GM12892 (cell line): ENCODE measurements around the gene APOD.

Experiments
- DNase-seq: peaks from one replicate; pipeline ENCODE4 v3.0.0; 2011; ENCODE audit not compliant: insufficient read length
- FAIRE-seq: peaks from 2 replicates; lab custom pipeline; 2011; peaks lifted over from hg19 to GRCh38; lab: Jason Lieb, UNC
- POLR2A ChIP-seq: IDR thresholded peaks from 2 replicates; pipeline ENCODE4 v1.6.1; 2011; ENCODE audit warnings: low read depth, low read length, control low read depth
- POLR2AphosphoS5 ChIP-seq: IDR thresholded peaks from 2 replicates; pipeline ENCODE4 v1.6.1; 2011; ENCODE audit warnings: low read depth, low read length, control low read depth
- TAF1 ChIP-seq: IDR thresholded peaks from 2 replicates; pipeline ENCODE4 v1.6.1; 2011; ENCODE audit warnings: low read depth, mild to moderate bottlenecking, control low read depth, low read length, borderline replicate concordance

APOD gene

GRCh38 chr3:195546130-195546560 lies 37.6 kb downstream of the APOD start:
- DNase-seq (no peak), FAIRE-seq (no peak)
- TF ChIP-seq TAF1 (no peak), POLR2AphosphoS5 (no peak), POLR2A (no peak)

DNA sequence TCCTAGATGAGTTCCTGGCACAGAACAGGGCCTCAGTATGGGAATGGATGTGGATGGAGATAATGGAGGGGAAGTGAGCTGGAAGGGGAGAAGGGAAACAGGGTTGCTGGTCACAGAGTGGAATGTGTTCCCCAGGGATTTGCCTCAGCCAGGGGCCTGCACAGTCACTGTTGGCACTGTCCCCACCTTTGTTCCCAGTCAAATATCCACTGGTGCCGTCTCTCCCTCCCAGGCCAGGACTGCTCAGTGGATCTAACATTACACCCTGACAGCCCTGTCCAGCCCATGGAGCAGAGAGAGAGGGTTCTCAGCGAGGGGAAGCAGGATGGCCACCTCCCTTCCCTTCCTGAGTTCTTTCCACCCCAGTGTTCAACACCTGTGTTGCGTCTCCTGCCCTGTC lies 39.1 kb downstream of the APOD start:
- no peak for TF ChIP-seq POLR2A
- no peak for TF ChIP-seq POLR2AphosphoS5
- TF ChIP-seq TAF1: no peak
- FAIRE-seq (no peak), DNase-seq (no peak)

DNA sequence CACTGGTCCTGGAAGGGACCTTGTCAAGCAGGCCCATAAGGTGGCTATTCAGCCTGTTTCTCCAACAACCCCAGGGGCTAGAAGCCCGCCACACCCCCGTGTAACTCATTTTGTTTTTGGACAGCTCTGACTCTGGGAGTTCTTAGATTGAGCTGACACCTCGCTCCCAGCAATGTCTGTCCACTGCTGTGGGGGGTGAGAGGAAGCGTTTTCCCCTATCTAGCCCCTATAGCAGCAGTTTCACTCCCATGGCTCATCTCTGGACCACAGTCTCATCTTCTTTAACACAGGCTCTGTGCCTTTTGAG lies 39.6 kb downstream of the APOD start:
- FAIRE-seq (no peak), DNase-seq (no peak)
- TF ChIP-seq TAF1 (no peak), POLR2AphosphoS5 (no peak), POLR2A (no peak)

- FAIRE-seq (no peak), DNase-seq (no peak)
- no peak for TF ChIP-seq TAF1
These were observed 40.1 kb downstream of the APOD start for GRCh38 chr3:195543500-195544229.

- TF ChIP-seq TAF1 (peak; percentile 81), POLR2A (peak; percentile 98), POLR2AphosphoS5 (peak; percentile 95)
- FAIRE-seq (peak; percentile 86), DNase-seq (peak; percentile 78)
These were observed 40.8 kb downstream of the APOD start, which contains the start of gene PPP1R2 for GRCh38 chr3:195542698-195543499. Gene PPP1R2 (minus strand): TSS chr3:195543325. CDS start chr3:195543025, 300 bp downstream.

- TF ChIP-seq POLR2AphosphoS5 (no peak), TAF1 (no peak), POLR2A (no peak)
- FAIRE-seq: peak; percentile 81
- no peak for DNase-seq
These were observed 41.4 kb downstream of the APOD start for GRCh38 chr3:195542316-195542697.

DNA sequence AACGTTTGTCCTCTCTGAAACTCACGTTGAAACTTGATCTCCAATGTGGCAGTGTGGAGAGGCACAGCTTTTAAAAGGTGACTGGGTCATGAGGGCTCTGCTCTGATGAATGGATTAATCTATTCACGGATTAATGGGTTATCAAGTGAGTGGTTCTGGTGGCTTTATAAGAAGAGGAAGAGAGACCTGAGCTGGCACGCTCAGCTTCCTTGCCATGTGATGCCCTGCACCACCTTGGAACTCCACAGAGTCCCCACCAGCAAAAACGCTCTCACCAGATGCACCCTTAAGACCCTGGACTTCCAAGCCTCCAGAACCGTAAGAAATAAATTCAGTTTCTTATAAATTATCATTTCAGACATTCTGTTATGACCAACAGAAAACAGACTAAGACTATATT lies 43.2 kb downstream of the APOD start:
- TF ChIP-seq TAF1: no peak
- no peak for TF ChIP-seq POLR2A
- TF ChIP-seq POLR2AphosphoS5: no peak
- no peak for DNase-seq
- no peak for FAIRE-seq

DNA sequence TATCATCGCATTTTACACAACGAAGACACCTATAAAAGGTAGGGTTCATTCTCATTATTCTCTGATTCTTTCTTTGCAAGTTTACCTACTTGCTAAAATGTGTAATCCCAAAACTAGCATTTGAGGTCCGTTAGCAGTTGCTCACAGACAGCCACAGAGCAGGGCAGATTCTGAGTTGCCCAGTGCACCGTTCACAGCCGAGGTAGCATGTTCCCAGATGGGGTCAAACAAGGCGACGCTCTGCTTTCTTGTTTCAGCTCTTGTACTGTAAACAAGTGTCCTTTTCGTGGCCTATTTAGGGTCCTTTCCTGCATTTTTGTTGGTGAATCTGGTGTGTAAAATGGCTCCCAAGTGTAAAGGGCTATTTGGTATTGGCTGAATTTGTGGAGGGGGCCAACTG lies 43.7 kb downstream of the APOD start:
- no peak for DNase-seq

GRCh38 chr3:195539479-195539878 lies 44.3 kb downstream of the APOD start:
- TF ChIP-seq POLR2AphosphoS5: no peak
- no peak for TF ChIP-seq POLR2A
- TF ChIP-seq TAF1: no peak
- FAIRE-seq (no peak), DNase-seq (no peak)

More for the DNA sequence above, 43.7 kb downstream of the APOD start:
- FAIRE-seq: peak; percentile 67
- TF ChIP-seq POLR2AphosphoS5: no peak
- TF ChIP-seq TAF1: no peak
- no peak for TF ChIP-seq POLR2A

DNA sequence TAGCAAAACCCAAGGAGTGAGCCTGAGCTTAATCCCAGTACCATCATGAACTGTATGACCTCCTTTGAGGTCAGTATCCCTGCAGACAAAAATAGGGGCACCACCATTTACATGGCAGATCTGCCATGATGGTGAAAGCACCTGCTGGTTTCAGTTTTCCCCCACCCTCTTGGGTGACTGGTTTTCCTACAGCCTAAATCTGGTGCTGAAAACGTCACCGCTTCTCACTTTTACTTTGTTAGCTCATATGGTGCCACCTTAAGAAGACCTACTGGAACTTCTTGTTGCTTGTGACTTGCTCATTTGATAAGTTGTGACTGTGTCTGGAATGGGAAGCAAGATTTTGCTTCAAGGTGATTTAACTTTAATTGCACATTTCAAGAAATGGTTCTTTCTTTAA lies 45.7 kb downstream of the APOD start:
- no peak for TF ChIP-seq POLR2A
- DNase-seq: no peak

DNA sequence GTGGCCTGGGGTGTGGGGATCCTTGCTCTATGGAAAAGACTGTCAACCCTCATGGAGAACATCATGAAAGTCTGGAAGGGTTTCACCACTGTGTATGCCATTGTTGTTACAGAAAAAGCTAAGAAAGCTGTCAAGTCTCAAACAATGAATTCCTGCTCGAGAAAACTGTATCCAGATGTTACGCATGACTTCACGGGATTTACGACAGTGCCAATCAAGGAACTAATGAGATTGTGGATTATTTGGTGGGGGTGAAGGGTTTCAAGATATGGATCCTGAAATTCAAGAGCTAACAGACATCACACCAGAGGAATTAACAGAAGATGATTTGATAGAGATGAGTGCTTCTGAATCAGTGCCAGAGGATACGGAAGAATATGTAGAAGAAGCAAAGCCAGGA lies 48.4 kb downstream of the APOD start:
- TF ChIP-seq POLR2AphosphoS5 (no peak), TAF1 (no peak), POLR2A (no peak)
- FAIRE-seq: no peak
- no peak for DNase-seq

More for the DNA sequence above, 45.7 kb downstream of the APOD start:
- peak; percentile 84 for FAIRE-seq

DNA sequence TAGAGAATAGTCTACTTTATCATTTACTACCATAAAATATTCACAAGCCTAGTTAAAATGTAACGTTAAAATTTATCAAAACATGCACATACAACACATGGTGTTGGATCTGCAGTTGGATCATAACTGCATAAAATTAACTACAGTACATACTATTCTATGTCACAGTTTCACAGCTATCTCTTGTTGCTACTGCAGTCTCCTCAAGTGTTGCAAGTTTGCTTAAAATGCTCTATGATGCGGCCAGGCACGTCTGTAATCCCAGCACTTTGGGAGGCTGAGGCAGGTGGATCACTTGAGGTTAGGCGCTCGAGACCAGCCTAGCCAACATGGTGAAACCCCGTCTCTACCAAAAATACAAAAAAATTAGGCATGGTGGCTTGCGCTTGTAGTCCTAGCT lies 50.9 kb downstream of the APOD start:
- no peak for FAIRE-seq
- TF ChIP-seq POLR2AphosphoS5 (no peak), POLR2A (no peak), TAF1 (no peak)
- DNase-seq: no peak
